CD4-positive, alpha-beta T cell treated with Interleukin-4 for 1 hour (primary cell): Measurements from ENCODE around the gene ANKRD12.
A peak's percentile ranks its signal among the peaks of the same experiment; 100 is the strongest.

ENCODE experiments used
- DNase-seq, 2 donors: peaks; one replicate each; pipeline ENCODE4 v3.0.0-alpha.2; 2020 to 2022

The ANKRD12 gene

GRCh38 chr18:9106800-9107584 is 29.6 kb upstream of the ANKRD12 start:
- peak in 1 of 2 donors; percentile 44 for DNase-seq

GRCh38 chr18:9108911-9109310 is 27.7 kb upstream of the ANKRD12 start:
- no peak for DNase-seq

GRCh38 chr18:9109523-9109922 is 27.1 kb upstream of the ANKRD12 start:
- no peak for DNase-seq

GRCh38 chr18:9113468-9114149 is 23.0 kb upstream of the ANKRD12 start:
- peak in 1 of 2 donors; percentile 49 for DNase-seq

- no peak for DNase-seq
These were observed 20.6 kb upstream of the ANKRD12 start for GRCh38 chr18:9115984-9116383.

- peak in 1 of 2 donors; percentile 80 for DNase-seq
These were observed 18.4 kb upstream of the ANKRD12 start for GRCh38 chr18:9117980-9118841.

- DNase-seq: peak in 1 of 2 donors; percentile 57
These were observed 15.8 kb upstream of the ANKRD12 start for GRCh38 chr18:9120796-9121195.

- DNase-seq: no peak
These were observed 13.1 kb upstream of the ANKRD12 start for GRCh38 chr18:9123520-9123919.

- no peak for DNase-seq
These were observed 11.8 kb upstream of the ANKRD12 start for GRCh38 chr18:9124824-9125223.

- no peak for DNase-seq
These were observed 10.2 kb upstream of the ANKRD12 start for GRCh38 chr18:9126337-9126736.

GRCh38 chr18:9130195-9130594 is 6.4 kb upstream of the ANKRD12 start:
- DNase-seq: no peak

GRCh38 chr18:9130806-9131205 is 5.8 kb upstream of the ANKRD12 start:
- no peak for DNase-seq

GRCh38 chr18:9132628-9133027 is 4.0 kb upstream of the ANKRD12 start:
- no peak for DNase-seq

GRCh38 chr18:9133225-9133624 is 3.4 kb upstream of the ANKRD12 start:
- DNase-seq: no peak

- no peak for DNase-seq
These were observed 1.3 kb upstream of the ANKRD12 start for GRCh38 chr18:9135081-9135911.

GRCh38 chr18:9135912-9136314 is 668 bp upstream of the ANKRD12 start:
- no peak for DNase-seq

- peak; percentile 76 to 79 for DNase-seq
These were observed 836 bp downstream of the ANKRD12 start for GRCh38 chr18:9137168-9138066.

- DNase-seq: peak in 1 of 2 donors; percentile 43
These were observed 2.9 kb downstream of the ANKRD12 start for GRCh38 chr18:9139400-9140039.

- DNase-seq: peak in 1 of 2 donors; percentile 39
These were observed 3.8 kb downstream of the ANKRD12 start for GRCh38 chr18:9140381-9140780.

- DNase-seq: no peak
These were observed 4.4 kb downstream of the ANKRD12 start for GRCh38 chr18:9140984-9141383.

- DNase-seq: no peak
These were observed 9.6 kb downstream of the ANKRD12 start for GRCh38 chr18:9146224-9146623.
